HepG2 (cell line): ENCODE data around the gene CDK7.

Experiments
- EZH2 ChIP-seq: conservative IDR thresholded peaks from 2 replicates; pipeline ENCODE4 v1.6.1; 2012; ENCODE audit warnings: mild to moderate bottlenecking, low read depth, low read length, moderate library complexity
- FOSL2 ChIP-seq: sonication (generic); formaldehyde crosslinking; IDR thresholded peaks from 2 replicates; pipeline ENCODE4 v1.4.0; 2020; ENCODE audit warnings: missing genetic modification reagents
- GTF2F1 ChIP-seq: fragments of 150-350 bp; IDR thresholded peaks from 2 replicates; pipeline ENCODE4 v1.6.1; 2014; ENCODE audit warnings: low read length
- IRF2 ChIP-seq: IDR thresholded peaks from 2 replicates; pipeline ENCODE4 v1.6.1; 2018; ENCODE audit warnings: missing genetic modification reagents, missing compliant biosample characterization
- MYC ChIP-seq: sonication (generic); formaldehyde crosslinking; IDR thresholded peaks from 2 replicates; pipeline ENCODE4 v1.9.0; 2021; ENCODE audit warnings: missing genetic modification reagents, borderline replicate concordance
- NCOA1 ChIP-seq: sonication (generic); formaldehyde crosslinking; IDR thresholded peaks from 2 replicates; pipeline ENCODE4 v1.9.0; 2021; ENCODE audit warnings: missing genetic modification reagents
- PHF20 ChIP-seq: sonication (generic); formaldehyde crosslinking; IDR thresholded peaks from 2 replicates; pipeline ENCODE4 v1.5.0; 2020; ENCODE audit warnings: mild to moderate bottlenecking, missing genetic modification reagents
- POLR2A ChIP-seq, 2 experiments: IDR thresholded peaks; 2 replicates each; pipeline ENCODE4 v1.6.1; 2011; ENCODE audit warnings: low read depth in 2 of 2, low read length in 2 of 2, mild to moderate bottlenecking in 1 of 2, moderate library complexity in 1 of 2; ENCODE audit not compliant: insufficient read depth in 1 of 2
- SIN3B ChIP-seq: fragments of 150-350 bp; IDR thresholded peaks from 2 replicates; pipeline ENCODE4 v1.6.1; 2014; ENCODE audit warnings: low read length
- ZKSCAN1 ChIP-seq: fragments of 150-350 bp; IDR thresholded peaks from 2 replicates; pipeline ENCODE4 v1.6.1; 2014; ENCODE audit warnings: low read length
- ZNF292 ChIP-seq: sonication (generic); formaldehyde crosslinking; IDR thresholded peaks from 2 replicates; pipeline ENCODE4 v1.8.1; 2022; ENCODE audit warnings: mild to moderate bottlenecking, low read depth, missing genetic modification reagents, borderline replicate concordance
- TF ChIP-seq, protein P1 (sequence below): sonication (generic); formaldehyde crosslinking; IDR thresholded peaks from 2 replicates; pipeline ENCODE4 v1.5.0; 2020; ENCODE audit warnings: mild to moderate bottlenecking, missing genetic modification reagents, moderate library complexity
- TF ChIP-seq, protein P2 (sequence below), 2 experiments: fragments of 450-650 bp in 1 of 2; sonication (generic) in 1 of 2; formaldehyde crosslinking in 1 of 2; IDR thresholded peaks; 2 replicates each; pipeline versions ENCODE4 v1.6.1 to v1.8.0; 2016 to 2022; ENCODE audit warnings: antibody characterized with exemption in 1 of 2, mild to moderate bottlenecking in 1 of 2, missing genetic modification reagents in 1 of 2
- TF ChIP-seq, protein P3 (sequence below): sonication (generic); formaldehyde crosslinking; IDR thresholded peaks from 2 replicates; pipeline ENCODE4 v1.8.1; 2023; ENCODE audit warnings: mild to moderate bottlenecking, inconsistent platforms, moderate library complexity, missing genetic modification reagents, borderline replicate concordance

DNA sequence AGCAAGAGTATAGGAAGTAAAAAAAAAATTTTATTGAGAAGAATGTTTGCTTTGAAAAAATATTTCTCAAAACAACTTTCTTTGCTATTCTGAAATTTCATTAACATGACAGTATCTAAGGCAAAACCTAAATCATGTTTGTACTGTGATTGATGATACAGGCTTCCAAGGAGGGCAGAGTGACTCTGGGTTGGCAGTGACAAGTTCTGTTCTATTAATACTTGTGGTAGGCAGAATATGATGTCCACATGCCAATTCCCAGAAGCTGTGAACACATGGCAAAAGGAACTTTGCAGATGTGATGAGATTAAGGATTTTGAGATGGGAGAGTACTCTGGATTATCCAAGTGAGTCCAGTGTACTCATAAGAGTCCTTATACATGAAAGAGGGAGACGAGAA lies 81.3 kb downstream of the CDK7 start:
- TF ChIP-seq PHF20 (CRISPR knock-in tag) (no peak), ZNF292 (CRISPR knock-in tag) (no peak), SIN3B (no peak), EZH2 (no peak), NCOA1 (CRISPR knock-in tag) (no peak), IRF2 (no peak), GTF2F1 (no peak), FOSL2 (CRISPR knock-in tag) (no peak), POLR2A (IDR thresholded peaks at IDR 0.05; ENCODE audit: insufficient read depth in 1 of 2, low read depth in 2 of 2, low read length in 2 of 2) (no peak), MYC (CRISPR knock-in tag) (no peak), ZKSCAN1 (no peak)
- TF ChIP-seq, protein P1, sequence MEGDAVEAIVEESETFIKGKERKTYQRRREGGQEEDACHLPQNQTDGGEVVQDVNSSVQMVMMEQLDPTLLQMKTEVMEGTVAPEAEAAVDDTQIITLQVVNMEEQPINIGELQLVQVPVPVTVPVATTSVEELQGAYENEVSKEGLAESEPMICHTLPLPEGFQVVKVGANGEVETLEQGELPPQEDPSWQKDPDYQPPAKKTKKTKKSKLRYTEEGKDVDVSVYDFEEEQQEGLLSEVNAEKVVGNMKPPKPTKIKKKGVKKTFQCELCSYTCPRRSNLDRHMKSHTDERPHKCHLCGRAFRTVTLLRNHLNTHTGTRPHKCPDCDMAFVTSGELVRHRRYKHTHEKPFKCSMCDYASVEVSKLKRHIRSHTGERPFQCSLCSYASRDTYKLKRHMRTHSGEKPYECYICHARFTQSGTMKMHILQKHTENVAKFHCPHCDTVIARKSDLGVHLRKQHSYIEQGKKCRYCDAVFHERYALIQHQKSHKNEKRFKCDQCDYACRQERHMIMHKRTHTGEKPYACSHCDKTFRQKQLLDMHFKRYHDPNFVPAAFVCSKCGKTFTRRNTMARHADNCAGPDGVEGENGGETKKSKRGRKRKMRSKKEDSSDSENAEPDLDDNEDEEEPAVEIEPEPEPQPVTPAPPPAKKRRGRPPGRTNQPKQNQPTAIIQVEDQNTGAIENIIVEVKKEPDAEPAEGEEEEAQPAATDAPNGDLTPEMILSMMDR (CRISPR knock-in tag) = no peak
- TF ChIP-seq, protein P2, sequence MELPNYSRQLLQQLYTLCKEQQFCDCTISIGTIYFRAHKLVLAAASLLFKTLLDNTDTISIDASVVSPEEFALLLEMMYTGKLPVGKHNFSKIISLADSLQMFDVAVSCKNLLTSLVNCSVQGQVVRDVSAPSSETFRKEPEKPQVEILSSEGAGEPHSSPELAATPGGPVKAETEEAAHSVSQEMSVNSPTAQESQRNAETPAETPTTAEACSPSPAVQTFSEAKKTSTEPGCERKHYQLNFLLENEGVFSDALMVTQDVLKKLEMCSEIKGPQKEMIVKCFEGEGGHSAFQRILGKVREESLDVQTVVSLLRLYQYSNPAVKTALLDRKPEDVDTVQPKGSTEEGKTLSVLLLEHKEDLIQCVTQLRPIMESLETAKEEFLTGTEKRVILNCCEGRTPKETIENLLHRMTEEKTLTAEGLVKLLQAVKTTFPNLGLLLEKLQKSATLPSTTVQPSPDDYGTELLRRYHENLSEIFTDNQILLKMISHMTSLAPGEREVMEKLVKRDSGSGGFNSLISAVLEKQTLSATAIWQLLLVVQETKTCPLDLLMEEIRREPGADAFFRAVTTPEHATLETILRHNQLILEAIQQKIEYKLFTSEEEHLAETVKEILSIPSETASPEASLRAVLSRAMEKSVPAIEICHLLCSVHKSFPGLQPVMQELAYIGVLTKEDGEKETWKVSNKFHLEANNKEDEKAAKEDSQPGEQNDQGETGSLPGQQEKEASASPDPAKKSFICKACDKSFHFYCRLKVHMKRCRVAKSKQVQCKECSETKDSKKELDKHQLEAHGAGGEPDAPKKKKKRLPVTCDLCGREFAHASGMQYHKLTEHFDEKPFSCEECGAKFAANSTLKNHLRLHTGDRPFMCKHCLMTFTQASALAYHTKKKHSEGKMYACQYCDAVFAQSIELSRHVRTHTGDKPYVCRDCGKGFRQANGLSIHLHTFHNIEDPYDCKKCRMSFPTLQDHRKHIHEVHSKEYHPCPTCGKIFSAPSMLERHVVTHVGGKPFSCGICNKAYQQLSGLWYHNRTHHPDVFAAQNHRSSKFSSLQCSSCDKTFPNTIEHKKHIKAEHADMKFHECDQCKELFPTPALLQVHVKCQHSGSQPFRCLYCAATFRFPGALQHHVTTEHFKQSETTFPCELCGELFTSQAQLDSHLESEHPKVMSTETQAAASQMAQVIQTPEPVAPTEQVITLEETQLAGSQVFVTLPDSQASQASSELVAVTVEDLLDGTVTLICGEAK (IDR thresholded peaks at IDR 0.05) = no peak
- TF ChIP-seq, protein P2 (CRISPR knock-in tag; IDR thresholded peaks at IDR 0.05) = no peak
- TF ChIP-seq, protein P3, sequence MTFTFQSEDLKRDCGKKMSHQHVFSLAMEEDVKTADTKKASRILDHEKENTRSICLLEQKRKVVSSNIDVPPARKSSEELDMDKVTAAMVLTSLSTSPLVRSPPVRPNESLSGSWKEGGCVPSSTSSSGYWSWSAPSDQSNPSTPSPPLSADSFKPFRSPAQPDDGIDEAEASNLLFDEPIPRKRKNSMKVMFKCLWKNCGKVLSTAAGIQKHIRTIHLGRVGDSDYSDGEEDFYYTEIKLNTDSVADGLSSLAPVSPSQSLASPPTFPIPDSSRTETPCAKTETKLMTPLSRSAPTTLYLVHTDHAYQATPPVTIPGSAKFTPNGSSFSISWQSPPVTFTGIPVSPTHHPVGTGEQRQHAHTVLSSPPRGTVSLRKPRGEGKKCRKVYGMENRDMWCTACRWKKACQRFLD = no peak
